Heart left ventricle (tissue), 16 donors: ENCODE results near the gene EVX1. TPM values are rescaled to one million over a fixed set of nuclear protein-coding genes. Genes with fewer than 3 reads are reported as not detected.

Source experiments
- ATAC-seq, 4 donors: fragments of 200-7000 bp; cut with Tn5 transposase; one replicate each; pipeline ENCODE4 v1.9.1; 2020 to 2022; ENCODE audit warnings: moderate library complexity in 4 of 4, mild to moderate bottlenecking in 3 of 4, moderate number of reproducible peaks in 1 of 4
- DNase-seq, 5 donors: peaks; one replicate each; pipeline ENCODE4 v3.0.0-alpha.2; 2020
- H3K27ac ChIP-seq, 12 donors: fragments of 200-600 bp; sonication (generic) in 4 of 12; one replicate each; pipeline versions ENCODE4 v1.5.0 to v1.8.0; 2016 to 2022; ENCODE audit warnings: mild to moderate bottlenecking in 2 of 12
- H3K27me3 ChIP-seq, 9 donors: fragments of 200-600 bp; sonication (generic) in 2 of 9; one replicate each; pipeline versions ENCODE4 v1.5.1 to v1.8.0; 2016 to 2022; ENCODE audit warnings: mild to moderate bottlenecking in 3 of 9
- H3K36me3 ChIP-seq, 9 donors: fragments of 200-600 bp; sonication (generic) in 2 of 9; one replicate each; pipeline versions ENCODE4 v1.5.0 to v1.8.0; 2018 to 2022; ENCODE audit warnings: mild to moderate bottlenecking in 2 of 9
- H3K4me1 ChIP-seq, 12 donors: fragments of 200-600 bp; sonication (generic) in 4 of 12; one replicate each; pipeline versions ENCODE4 v1.5.0 to v1.8.0; 2016 to 2022; ENCODE audit warnings: mild to moderate bottlenecking in 3 of 12
- H3K4me3 ChIP-seq, 12 donors: fragments of 200-600 bp; sonication (generic) in 4 of 12; one replicate each; pipeline versions ENCODE4 v1.5.0 to v1.8.0; 2017 to 2022; ENCODE audit warnings: mild to moderate bottlenecking in 9 of 12, moderate library complexity in 4 of 12
- H3K9me3 ChIP-seq, 12 donors: fragments of 200-600 bp; sonication (generic) in 4 of 12; one replicate each; pipeline versions ENCODE4 v1.5.0 to v1.8.0; 2016 to 2022; ENCODE audit warnings: mild to moderate bottlenecking in 1 of 12
- CTCF ChIP-seq, 12 donors: fragments of 200-600 bp; sonication (generic) in 4 of 12; IDR thresholded peaks; one replicate each; pipeline versions ENCODE4 v1.5.0 to v1.8.0; 2018 to 2022; ENCODE audit warnings: antibody characterized with exemption in 12 of 12, mild to moderate bottlenecking in 5 of 12
- POLR2A ChIP-seq, 2 donors: fragments of 450-650 bp; IDR thresholded peaks; one replicate each; pipeline ENCODE4 v1.6.1; 2017; ENCODE audit warnings: antibody characterized with exemption in 2 of 2, mild to moderate bottlenecking in 2 of 2, moderate library complexity in 2 of 2
- WGBS, 4 donors: extraction: QIAGEN DNeasy Blood & Tissue Kit in 2 of 4; methylation state at CpG; one replicate each; pipeline versions ENCODE4 v1.1.5 to v1.1.7; 2013 to 2018; 5-methylcytosine and 5-hydroxymethylcytosine counted together
- intact Hi-C, 10 donors: fragments of 100-400 bp; cut with DNase I; formaldehyde crosslinking; loops; one replicate each; pipeline versions ENCODE4 v1.11.1 to v1.14.2; 2022
- polyA plus RNA-seq, 2 donors: library from polyadenylated mRNA; stranded (reverse); fragments of 200-250 nt; gene quantifications; one replicate each; pipeline ENCODE4 v1.2.3, GENCODE V29; 2013
- total RNA-seq, 9 donors: library from RNA; depleted of rRNA in 2 of 9; stranded (reverse); fragments of >200 nt in 2 of 9; fragmentation: NEBNext Ultra II Directional in 3 of 9; extraction: Animal tissue kit (Norgen Biotek cat#: 25700) in 3 of 9; gene quantifications; one replicate each; pipeline versions ENCODE4 v1.1.0 to v1.2.4, GENCODE V29; 2016 to 2023
- donor health status: ischemic (EF 13 %, LVEDD 7.1; RV severe dilation, severe dysfunction).
- donor health status: healthy with polysubstance abuse.
- donor health status: DM: no; HTN: yes; CAD: no.
- donor health status: DM: no; HTN: no; CAD: no.
- donor health status: ischemic (EF 25% LVEDD 6.9; RV normal size, moderate dysfunction).
- donor health status: ischemic (EF 25% LVEDD 5.7; RV mildly dilated, moderate dysfunction).
- donor health status: healthy.
- donor health status: DM: yes; HTN: yes; CAD: no.
- donor health status: ischemic (EF 35%, LVEDD 5.7; RV mildly dilated, moderate dysfunction).
- donor health status: nonischemic (EF 11% LVEDD 7.7; RV severe dilation, severe dysfunction).
- donor health status: DM: yes; HTN: yes; CAD: no.
- donor health status: PGD.
- donor health status: ischemic (EF 29% LVEDD 5.4; RV normal size, mild dysfunction).
- donor health status: nonischemic (EF 23%, LVEDD 6.1; RV moderate dilation, normal function).

The EVX1 gene
- total and polyA plus RNA-seq, 11 donors = not detected

- peak in 2 of 4 donors; percentile 22 to 39 for ATAC-seq
- TF ChIP-seq CTCF (IDR thresholded peaks at IDR 0.05) = no peak
- TF ChIP-seq POLR2A (IDR thresholded peaks at IDR 0.05) = no peak
- 2 to 6% (median 3%) methylated on average over 28 to 90 of the region's 90 CpGs for WGBS, 4 donors
Measured at GRCh38 chr7:27245798-27246691, 3.4 kb downstream of the EVX1 start.

GRCh38 chr7:27247000-27247399, 4.4 kb downstream of the EVX1 start:
- ATAC-seq = no peak

More at GRCh38 chr7:27245798-27246691, 3.4 kb downstream of the EVX1 start:
- intact Hi-C loops = no loop called here
- H3K4me3 ChIP-seq = peak overlapping the region in 8 of 12 donors; percentile 5 to 35 (median 20)
- H3K4me1 ChIP-seq = peaks cover 0 to 41% (median 20%) of the 10 kb centered on the region in 12 donors
- DNase-seq = no peak
- H3K27ac ChIP-seq = no peak overlapping the region
- H3K27me3 ChIP-seq = peaks cover 85 to 100% (median 100%) of the 10 kb centered on the region in 9 donors
- H3K36me3 ChIP-seq = no peaks in the 10 kb centered on the region
- H3K9me3 ChIP-seq = no peaks in the 10 kb centered on the region

GRCh38 chr7:27247452-27248426, 5.1 kb downstream of the EVX1 start:
- Histone ChIP-seq H3K27ac (no peak overlapping the region), H3K4me3 (no peak overlapping the region), H3K36me3 (no peaks in the 10 kb centered on the region), H3K27me3 (peaks cover 81 to 100% (median 98%) of the 10 kb centered on the region in 9 donors), H3K4me1 (peaks cover 0 to 42% (median 21%) of the 10 kb centered on the region in 12 donors), H3K9me3 (no peaks in the 10 kb centered on the region)
- intact Hi-C loops = no loop called here
- TF ChIP-seq CTCF (IDR thresholded peaks at IDR 0.05) (no peak), POLR2A (IDR thresholded peaks at IDR 0.05) (no peak)
- DNase-seq = no peak
- no peak for ATAC-seq
- 39 to 56% (median 44%) methylated on average over 4 of the region's 4 CpGs for WGBS, 4 donors

More at GRCh38 chr7:27247000-27247399, 4.4 kb downstream of the EVX1 start:
- Histone ChIP-seq H3K9me3 (no peaks in the 10 kb centered on the region), H3K4me3 (no peak overlapping the region), H3K27me3 (peaks cover 83 to 100% (median 100%) of the 10 kb centered on the region in 9 donors), H3K27ac (no peak overlapping the region), H3K4me1 (peaks cover 0 to 49% (median 25%) of the 10 kb centered on the region in 12 donors), H3K36me3 (no peaks in the 10 kb centered on the region)
- TF ChIP-seq POLR2A (IDR thresholded peaks at IDR 0.05) = no peak
- no peak for TF ChIP-seq CTCF (IDR thresholded peaks at IDR 0.05)
- DNase-seq = no peak
- intact Hi-C loops = no loop called here
- WGBS, 4 donors = 34 to 48% (median 39%) methylated on average over 7 of the region's 7 CpGs
